IMR-90 (cell line): ENCODE results near the gene COPA.

Experiments
- BHLHE40 ChIP-seq: fragments of 150-350 bp; IDR thresholded peaks from 2 replicates; pipeline ENCODE4 v1.6.1; 2016; ENCODE audit warnings: mild to moderate bottlenecking, low read depth, low read length
- CEBPB ChIP-seq: IDR thresholded peaks from 2 replicates; pipeline ENCODE4 v1.6.1; 2012; ENCODE audit warnings: low read depth, low read length, improper control_type of control experiment
- MXI1 ChIP-seq: IDR thresholded peaks from 2 replicates; pipeline ENCODE4 v1.6.1; 2012; ENCODE audit warnings: low read depth, mild to moderate bottlenecking, low read length, moderate library complexity, borderline replicate concordance
- POLR2A ChIP-seq: IDR thresholded peaks from 2 replicates; pipeline ENCODE4 v1.6.1; 2012; ENCODE audit warnings: mild to moderate bottlenecking, low read depth, low read length
- RAD21 ChIP-seq: IDR thresholded peaks from 2 replicates; pipeline ENCODE4 v1.6.1; 2012; ENCODE audit warnings: low read length, improper control_type of control experiment
- RCOR1 ChIP-seq: IDR thresholded peaks from 2 replicates; pipeline ENCODE4 v1.6.1; 2012; ENCODE audit warnings: mild to moderate bottlenecking, low read length, improper control_type of control experiment; ENCODE audit not compliant: insufficient replicate concordance
- RFX5 ChIP-seq: IDR thresholded peaks from 2 replicates; pipeline ENCODE4 v1.8.0; 2012; ENCODE audit warnings: low read depth, mild to moderate bottlenecking, low read length, moderate library complexity
- TF ChIP-seq, protein P1 (sequence below): conservative IDR thresholded peaks from 2 replicates; pipeline ENCODE4 v1.5.1; 2012; ENCODE audit warnings: mild to moderate bottlenecking, low read depth, low read length, improper control_type of control experiment
- TF ChIP-seq, protein P2 (sequence below): fragments of 150-350 bp; IDR thresholded peaks from 2 replicates; pipeline ENCODE4 v1.6.1; 2016; ENCODE audit warnings: low read depth, mild to moderate bottlenecking, low read length, moderate library complexity, borderline replicate concordance
- TF ChIP-seq, protein P3 (sequence below): fragments of 150-350 bp; IDR thresholded peaks from 2 replicates; pipeline ENCODE4 v1.6.1; 2017; ENCODE audit warnings: mild to moderate bottlenecking, antibody characterized with exemption, low read length, low read depth

DNA sequence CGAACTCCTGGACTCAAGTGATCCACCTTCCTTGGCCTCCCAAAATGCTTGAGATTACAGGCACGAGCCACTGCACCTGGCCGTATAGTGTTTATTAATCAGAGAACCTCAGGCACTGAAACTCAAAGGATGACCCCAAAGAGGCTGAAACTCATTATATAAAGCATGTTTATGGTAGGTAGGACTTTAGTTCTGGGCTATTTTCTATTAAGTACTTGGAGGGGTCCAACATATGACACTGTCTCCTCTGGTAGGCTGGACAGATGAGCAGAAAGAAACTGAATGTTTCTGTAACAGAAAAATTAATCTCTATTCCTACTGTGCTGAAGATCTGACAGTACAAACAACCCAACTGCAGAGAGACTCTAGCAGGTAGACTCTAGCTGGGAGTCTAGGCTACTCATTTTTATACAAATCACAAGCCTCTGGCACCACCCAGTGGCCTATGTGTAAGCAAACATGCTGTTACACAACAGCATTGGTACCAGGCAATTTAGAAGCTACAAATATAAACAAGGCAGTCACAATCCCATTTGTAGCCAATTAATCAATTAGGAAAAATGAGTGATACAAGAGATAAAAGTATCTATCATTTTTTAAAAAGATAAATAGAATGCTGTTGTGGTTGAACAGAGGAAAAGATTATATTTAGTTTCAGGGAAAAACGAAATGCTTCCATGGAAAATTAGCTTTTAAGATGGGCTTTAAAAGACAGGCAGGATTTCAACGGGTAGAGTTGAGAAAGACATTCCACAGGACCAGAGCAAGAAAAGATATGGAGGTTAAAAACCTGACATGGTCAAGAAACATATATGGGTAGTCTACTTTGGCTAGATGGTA is 91.1 kb downstream of the COPA start:
- TF ChIP-seq, protein P1, sequence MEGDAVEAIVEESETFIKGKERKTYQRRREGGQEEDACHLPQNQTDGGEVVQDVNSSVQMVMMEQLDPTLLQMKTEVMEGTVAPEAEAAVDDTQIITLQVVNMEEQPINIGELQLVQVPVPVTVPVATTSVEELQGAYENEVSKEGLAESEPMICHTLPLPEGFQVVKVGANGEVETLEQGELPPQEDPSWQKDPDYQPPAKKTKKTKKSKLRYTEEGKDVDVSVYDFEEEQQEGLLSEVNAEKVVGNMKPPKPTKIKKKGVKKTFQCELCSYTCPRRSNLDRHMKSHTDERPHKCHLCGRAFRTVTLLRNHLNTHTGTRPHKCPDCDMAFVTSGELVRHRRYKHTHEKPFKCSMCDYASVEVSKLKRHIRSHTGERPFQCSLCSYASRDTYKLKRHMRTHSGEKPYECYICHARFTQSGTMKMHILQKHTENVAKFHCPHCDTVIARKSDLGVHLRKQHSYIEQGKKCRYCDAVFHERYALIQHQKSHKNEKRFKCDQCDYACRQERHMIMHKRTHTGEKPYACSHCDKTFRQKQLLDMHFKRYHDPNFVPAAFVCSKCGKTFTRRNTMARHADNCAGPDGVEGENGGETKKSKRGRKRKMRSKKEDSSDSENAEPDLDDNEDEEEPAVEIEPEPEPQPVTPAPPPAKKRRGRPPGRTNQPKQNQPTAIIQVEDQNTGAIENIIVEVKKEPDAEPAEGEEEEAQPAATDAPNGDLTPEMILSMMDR, result peak; percentile 72
- no peak for TF ChIP-seq BHLHE40
- no peak for TF ChIP-seq POLR2A
- TF ChIP-seq RAD21, result peak; percentile 83
- TF ChIP-seq MXI1, result no peak
- TF ChIP-seq RCOR1, result no peak
- TF ChIP-seq, protein P2, sequence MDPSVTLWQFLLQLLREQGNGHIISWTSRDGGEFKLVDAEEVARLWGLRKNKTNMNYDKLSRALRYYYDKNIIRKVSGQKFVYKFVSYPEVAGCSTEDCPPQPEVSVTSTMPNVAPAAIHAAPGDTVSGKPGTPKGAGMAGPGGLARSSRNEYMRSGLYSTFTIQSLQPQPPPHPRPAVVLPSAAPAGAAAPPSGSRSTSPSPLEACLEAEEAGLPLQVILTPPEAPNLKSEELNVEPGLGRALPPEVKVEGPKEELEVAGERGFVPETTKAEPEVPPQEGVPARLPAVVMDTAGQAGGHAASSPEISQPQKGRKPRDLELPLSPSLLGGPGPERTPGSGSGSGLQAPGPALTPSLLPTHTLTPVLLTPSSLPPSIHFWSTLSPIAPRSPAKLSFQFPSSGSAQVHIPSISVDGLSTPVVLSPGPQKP, result no peak
- TF ChIP-seq, protein P3, sequence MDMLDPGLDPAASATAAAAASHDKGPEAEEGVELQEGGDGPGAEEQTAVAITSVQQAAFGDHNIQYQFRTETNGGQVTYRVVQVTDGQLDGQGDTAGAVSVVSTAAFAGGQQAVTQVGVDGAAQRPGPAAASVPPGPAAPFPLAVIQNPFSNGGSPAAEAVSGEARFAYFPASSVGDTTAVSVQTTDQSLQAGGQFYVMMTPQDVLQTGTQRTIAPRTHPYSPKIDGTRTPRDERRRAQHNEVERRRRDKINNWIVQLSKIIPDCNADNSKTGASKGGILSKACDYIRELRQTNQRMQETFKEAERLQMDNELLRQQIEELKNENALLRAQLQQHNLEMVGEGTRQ, result no peak
- TF ChIP-seq CEBPB, result peak; percentile 95
- TF ChIP-seq RFX5, result peak; percentile 73
